SK-N-MC (cell line): ENCODE results near the gene WASHC4.

Source experiments
- EZH2 ChIP-seq: fragments of 200-600 bp; sonication (generic); IDR thresholded peaks from one replicate; pipeline ENCODE4 v1.6.1; 2017; ENCODE audit warnings: antibody characterized with exemption
- POLR2AphosphoS5 ChIP-seq: IDR thresholded peaks from 2 replicates; pipeline ENCODE4 v1.6.1; 2012; ENCODE audit warnings: mild to moderate bottlenecking, low read depth, low read length, borderline replicate concordance

DNA sequence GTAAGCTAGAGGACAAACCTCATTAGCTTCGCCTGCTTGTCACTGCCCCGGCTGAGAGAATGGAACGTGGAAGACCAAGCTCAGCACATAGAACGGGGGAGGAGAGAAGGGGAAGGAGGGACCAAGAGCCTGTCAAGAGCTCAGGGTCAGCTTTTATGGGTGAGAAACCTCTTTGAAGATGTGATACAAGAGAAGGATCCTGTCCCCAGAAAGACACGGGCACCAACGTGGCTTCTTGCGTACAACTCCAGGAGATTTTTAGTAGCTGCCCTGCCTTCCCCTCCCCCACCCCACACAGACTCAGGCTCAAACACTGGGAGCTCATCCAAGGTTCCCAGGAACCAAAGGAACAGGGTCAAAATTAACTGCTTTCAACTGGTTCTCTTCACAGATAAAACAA is 93.8 kb downstream of the WASHC4 start:
- TF ChIP-seq EZH2: no peak
- no peak for TF ChIP-seq POLR2AphosphoS5
